B cell (primary cell): ENCODE data around the gene FKBP1A. TPM values are rescaled to one million over a fixed set of nuclear protein-coding genes. Genes with fewer than 3 reads are reported as not detected.

Experiments used
- ATAC-seq: fragments of 200-7000 bp; cut with Tn5 transposase; one replicate; pipeline ENCODE4 v1.10.0; 2021; ENCODE audit warnings: low read depth, mild to moderate bottlenecking, moderate number of reproducible peaks, moderate library complexity
- CTCF ChIA-PET: fragments of 350-600 bp; sonication (Branson Sonifier 250); formaldehyde crosslinking; loops from one replicate; lab custom pipeline; 2021; ENCODE audit warnings: antibody characterized with exemption, inconsistent platforms; lab: Charles Lee
- POLR2A ChIA-PET: fragments of 350-600 bp; sonication (Branson Sonifier 250); formaldehyde crosslinking; loops from one replicate; lab custom pipeline; 2021; ENCODE audit warnings: antibody characterized with exemption; lab: Charles Lee
- DNase-seq: peaks from one replicate; pipeline ENCODE4 v3.0.0; 2013
- H2AFZ ChIP-seq: 2 replicates; pipeline ENCODE4 v1.6.1; 2012; ENCODE audit warnings: mild to moderate bottlenecking, low read depth, low read length; ENCODE audit not compliant: insufficient read depth, poor library complexity, severe bottlenecking
- H3K27ac ChIP-seq, 2 donors: 1 replicate in 1 of 2; 2 replicates in 1 of 2; pipeline ENCODE4 v1.5.1; 2012 to 2013; ENCODE audit warnings: low read length in 2 of 2, mild to moderate bottlenecking in 2 of 2, moderate library complexity in 1 of 2
- H3K27me3 ChIP-seq, 4 experiments: fragments of 200-600 bp in 1 of 4; sonication (generic) in 1 of 4; replicated peaks in 1 of 4; 1 replicate in 2 of 4; 2 replicates in 2 of 4; pipeline versions ENCODE4 v1.6.1 to v1.7.0; 2013 to 2016; ENCODE audit warnings: low read length in 3 of 4, mild to moderate bottlenecking in 2 of 4, mixed read lengths in 1 of 4, moderate library complexity in 1 of 4; ENCODE audit not compliant: insufficient read depth in 4 of 4, control insufficient read depth in 3 of 4; ENCODE audit errors: control extremely low read depth in 1 of 4
- H3K36me3 ChIP-seq, 2 experiments: replicated peaks in 1 of 2; 1 replicate in 1 of 2; 2 replicates in 1 of 2; pipeline versions ENCODE4 v1.6.1 to v1.7.1; 2013; ENCODE audit warnings: low read length in 1 of 2; ENCODE audit not compliant: insufficient read depth in 2 of 2, control insufficient read depth in 1 of 2; ENCODE audit errors: control extremely low read depth in 1 of 2, extremely low read depth in 1 of 2
- H3K4me1 ChIP-seq, 2 donors: fragments of 200-600 bp in 1 of 2; sonication (generic) in 1 of 2; 1 replicate in 1 of 2; 2 replicates in 1 of 2; pipeline versions ENCODE4 v1.5.1 to v1.6.1; 2013 to 2017; ENCODE audit warnings: low read length in 2 of 2; ENCODE audit not compliant: control insufficient read depth in 2 of 2, insufficient read depth in 2 of 2
- H3K4me2 ChIP-seq: replicated peaks from 2 replicates; pipeline ENCODE3; 2012; ENCODE audit warnings: mild to moderate bottlenecking, low read depth, low read length; ENCODE audit not compliant: poor library complexity, severe bottlenecking
- H3K4me3 ChIP-seq, 5 experiments: fragments of 200-600 bp in 1 of 5; sonication (generic) in 1 of 5; 1 replicate in 3 of 5; 2 replicates in 2 of 5; pipeline versions ENCODE4 v1.5.1 to v1.7.0; 2011 to 2016; ENCODE audit warnings: low read length in 4 of 5, mild to moderate bottlenecking in 4 of 5, low read depth in 2 of 5, control low read depth in 1 of 5, moderate library complexity in 1 of 5; ENCODE audit not compliant: insufficient read depth in 1 of 5; ENCODE audit errors: control extremely low read depth in 1 of 5, extremely low read depth in 1 of 5
- H3K79me2 ChIP-seq: fragments of 200-600 bp; sonication (generic); one replicate; pipeline ENCODE4 v1.6.0; 2016; ENCODE audit warnings: low read length; ENCODE audit not compliant: control insufficient read depth, insufficient read depth
- H3K9ac ChIP-seq: fragments of 200-600 bp; sonication (generic); 2 replicates; pipeline ENCODE4 v1.6.1; 2017; ENCODE audit warnings: mild to moderate bottlenecking, low read length, moderate library complexity
- H3K9me3 ChIP-seq, 3 donors: one replicate each; pipeline versions ENCODE4 v1.6.1 to v1.7.1; 2013; ENCODE audit warnings: low read length in 2 of 3; ENCODE audit not compliant: control insufficient read depth in 2 of 3, insufficient read depth in 1 of 3; ENCODE audit errors: control extremely low read depth in 1 of 3
- H4K20me1 ChIP-seq: 2 replicates; pipeline ENCODE4 v1.6.0; 2012; ENCODE audit warnings: mild to moderate bottlenecking, low read length; ENCODE audit not compliant: insufficient read depth, control insufficient read depth, poor library complexity, severe bottlenecking
- H3K27ac Mint-ChIP-seq: one replicate; pipeline ENCODE4 v1.8.0; 2021; ENCODE audit warnings: mixed read lengths
- H3K27me3 Mint-ChIP-seq: one replicate; pipeline ENCODE4 v1.8.0; 2021; ENCODE audit warnings: mixed read lengths
- H3K4me1 Mint-ChIP-seq: one replicate; pipeline ENCODE4 v1.8.0; 2021; ENCODE audit warnings: mixed read lengths
- H3K4me3 Mint-ChIP-seq: one replicate; pipeline ENCODE4 v1.8.0; 2021; ENCODE audit warnings: mixed read lengths
- H3K9me3 Mint-ChIP-seq: one replicate; pipeline ENCODE4 v1.8.0; 2022; ENCODE audit warnings: mixed read lengths; ENCODE audit not compliant: insufficient read depth
- EZH2 ChIP-seq: IDR thresholded peaks from 2 replicates; pipeline ENCODE4 v1.6.1; 2012; ENCODE audit warnings: borderline replicate concordance, low read depth, mild to moderate bottlenecking, moderate library complexity, low read length; ENCODE audit not compliant: insufficient read depth, poor library complexity, severe bottlenecking
- WGBS: methylation state at CpG from one replicate; pipeline ENCODE4 v1.1.5; 2013; ENCODE audit warnings: missing lambda C conversion rate; ENCODE audit not compliant: insufficient coverage; 5-methylcytosine and 5-hydroxymethylcytosine counted together
- intact Hi-C: fragments of 100-400 bp; cut with micrococcal nuclease; formaldehyde crosslinking; loops from one replicate; pipeline ENCODE4 v1.10.0; 2022
- polyA plus RNA-seq: library from polyadenylated mRNA; depleted of rRNA; stranded (reverse); fragments of >200 nt; gene quantifications from 2 replicates; pipeline ENCODE4 v1.2.3, GENCODE V29; 2012
- total RNA-seq, 2 donors: library from RNA; stranded (reverse); fragments of 120-200 nt in 1 of 2; gene quantifications; 1 replicate in 1 of 2; 2 replicates in 1 of 2; pipeline versions ENCODE4 v1.2.3 to v1.2.4, GENCODE V29; 2013 to 2022
- TF ChIP-seq, protein P1 (sequence below): fragments of 200-600 bp; IDR thresholded peaks from one replicate; pipeline ENCODE4 v1.8.0; 2022; ENCODE audit warnings: antibody characterized with exemption, mild to moderate bottlenecking

Gene FKBP1A
- total and polyA plus RNA-seq, 2 donors (not counting 1 experiment from before 2014, with no cell fraction given) = 86.3 to 86.7 TPM

DNA sequence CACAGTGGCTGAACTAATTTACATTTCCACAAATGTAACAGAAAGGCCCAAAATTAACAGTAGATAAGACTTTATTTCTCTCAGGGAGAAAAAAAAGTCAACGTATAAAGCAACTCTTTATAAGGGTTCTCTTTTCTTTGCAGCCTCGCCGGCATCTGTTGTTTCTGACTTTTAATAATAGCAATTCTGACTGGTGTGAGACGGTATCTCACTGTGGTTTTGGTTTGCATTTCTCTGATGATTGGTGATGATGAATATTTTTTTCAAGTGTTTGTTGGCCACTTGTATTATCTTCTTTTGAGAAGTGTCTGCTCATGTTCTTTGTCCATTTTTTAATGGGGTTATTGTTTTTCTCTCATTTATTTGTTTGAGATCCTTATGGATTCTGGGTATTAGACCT, 27.2 kb upstream of the FKBP1A start:
- H3K27me3 ChIP-seq = peaks cover 0 to 8% (median 1%) of the 10 kb centered on the region in 4 experiments
- H3K9ac ChIP-seq = no peak overlapping the region
- Mint-ChIP-seq H3K9me3 (peaks cover 9% of the 10 kb centered on the region), H3K4me1 (no peaks in the 10 kb centered on the region), H3K27me3 (no peaks in the 10 kb centered on the region), H3K27ac (no peak overlapping the region), H3K4me3 (no peak overlapping the region)
- 100% methylated on average over 1 of the region's 4 CpGs for WGBS
- H4K20me1 ChIP-seq = no peaks in the 10 kb centered on the region
- no peak for TF ChIP-seq EZH2
- TF ChIP-seq, protein P1, sequence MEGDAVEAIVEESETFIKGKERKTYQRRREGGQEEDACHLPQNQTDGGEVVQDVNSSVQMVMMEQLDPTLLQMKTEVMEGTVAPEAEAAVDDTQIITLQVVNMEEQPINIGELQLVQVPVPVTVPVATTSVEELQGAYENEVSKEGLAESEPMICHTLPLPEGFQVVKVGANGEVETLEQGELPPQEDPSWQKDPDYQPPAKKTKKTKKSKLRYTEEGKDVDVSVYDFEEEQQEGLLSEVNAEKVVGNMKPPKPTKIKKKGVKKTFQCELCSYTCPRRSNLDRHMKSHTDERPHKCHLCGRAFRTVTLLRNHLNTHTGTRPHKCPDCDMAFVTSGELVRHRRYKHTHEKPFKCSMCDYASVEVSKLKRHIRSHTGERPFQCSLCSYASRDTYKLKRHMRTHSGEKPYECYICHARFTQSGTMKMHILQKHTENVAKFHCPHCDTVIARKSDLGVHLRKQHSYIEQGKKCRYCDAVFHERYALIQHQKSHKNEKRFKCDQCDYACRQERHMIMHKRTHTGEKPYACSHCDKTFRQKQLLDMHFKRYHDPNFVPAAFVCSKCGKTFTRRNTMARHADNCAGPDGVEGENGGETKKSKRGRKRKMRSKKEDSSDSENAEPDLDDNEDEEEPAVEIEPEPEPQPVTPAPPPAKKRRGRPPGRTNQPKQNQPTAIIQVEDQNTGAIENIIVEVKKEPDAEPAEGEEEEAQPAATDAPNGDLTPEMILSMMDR = no peak
- H2AFZ ChIP-seq = no peak overlapping the region
- no peak overlapping the region for H3K4me3 ChIP-seq
- H3K9me3 ChIP-seq = peaks cover 2 to 28% (median 16%) of the 10 kb centered on the region in 3 donors
- DNase-seq = no peak
- ATAC-seq = no peak
- no peak overlapping the region for H3K27ac ChIP-seq
- ChIA-PET POLR2A (no interaction called here), CTCF (interaction anchor here (1.1 kb wide), 1 partner anchor 84 kb away, joined by 5 read pairs; no protein-coding TSS in a partner anchor)
- H3K4me1 ChIP-seq = no peaks in the 10 kb centered on the region
- H3K36me3 ChIP-seq = no peaks in the 10 kb centered on the region
- intact Hi-C loops = no loop called here
- H3K4me2 ChIP-seq = no peak overlapping the region
- no peaks in the 10 kb centered on the region for H3K79me2 ChIP-seq

GRCh38 chr20:1418350-1418749, 25.5 kb upstream of the FKBP1A start:
- peaks cover 0 to 8% (median 1%) of the 10 kb centered on the region in 4 experiments for H3K27me3 ChIP-seq
- ChIA-PET POLR2A (no interaction called here), CTCF (interaction anchor here (1.8 kb wide), 1 partner anchor 12 kb away, joined by 4 read pairs; no protein-coding TSS in a partner anchor)
- Mint-ChIP-seq H3K4me3 (no peak overlapping the region), H3K9me3 (peaks cover 9% of the 10 kb centered on the region), H3K4me1 (no peaks in the 10 kb centered on the region), H3K27ac (no peak overlapping the region), H3K27me3 (no peaks in the 10 kb centered on the region)
- no peak overlapping the region for H3K27ac ChIP-seq
- H3K4me2 ChIP-seq = no peak overlapping the region
- no peak overlapping the region for H3K4me3 ChIP-seq
- H3K9me3 ChIP-seq = peaks cover 2 to 28% (median 14%) of the 10 kb centered on the region in 3 donors
- no peak for ATAC-seq
- H2AFZ ChIP-seq = no peak overlapping the region
- TF ChIP-seq, protein P1 = no peak
- no peak for TF ChIP-seq EZH2
- no peaks in the 10 kb centered on the region for H3K4me1 ChIP-seq
- no peaks in the 10 kb centered on the region for H3K36me3 ChIP-seq
- no peaks in the 10 kb centered on the region for H3K79me2 ChIP-seq
- no peaks in the 10 kb centered on the region for H4K20me1 ChIP-seq
- no peak for DNase-seq
- WGBS = 68% methylated on average over 2 of the region's 3 CpGs
- H3K9ac ChIP-seq = no peak overlapping the region
- intact Hi-C loops = no loop called here
